Breast epithelium (tissue), 4 donors: Measurements from ENCODE around the gene REXO1. TPM values are rescaled to one million over a fixed set of nuclear protein-coding genes. Genes with fewer than 3 reads are reported as not detected.
A peak's percentile ranks its signal among the peaks of the same experiment; 100 is the strongest.

Experiments used
- DNase-seq, 2 donors: peaks; one replicate each; pipeline ENCODE4 v3.0.0-alpha.2; 2019; ENCODE audit warnings: low spot score in 2 of 2
- H3K27ac ChIP-seq, 2 donors: fragments of 200-600 bp; sonication (generic) in 1 of 2; one replicate each; pipeline ENCODE4 v1.5.1; 2016 to 2019; ENCODE audit warnings: mild to moderate bottlenecking in 1 of 2
- H3K27me3 ChIP-seq, 2 donors: fragments of 200-600 bp; sonication (generic) in 1 of 2; one replicate each; pipeline versions ENCODE4 v1.5.1 to v1.6.0; 2017 to 2019; ENCODE audit warnings: control low read depth in 1 of 2, mild to moderate bottlenecking in 1 of 2
- H3K36me3 ChIP-seq: fragments of 200-600 bp; one replicate; pipeline ENCODE4 v1.5.1; 2019
- H3K4me1 ChIP-seq, 2 donors: fragments of 200-600 bp; sonication (generic); one replicate each; pipeline ENCODE4 v1.5.1; 2016 to 2019; ENCODE audit warnings: control low read depth in 1 of 2
- H3K4me3 ChIP-seq, 3 donors: fragments of 200-600 bp; sonication (generic); 1 replicate in 2 of 3; 2 replicates in 1 of 3; pipeline ENCODE4 v1.5.1; 2016 to 2019; ENCODE audit warnings: mild to moderate bottlenecking in 3 of 3, moderate library complexity in 2 of 3
- H3K9me3 ChIP-seq, 2 donors: fragments of 200-600 bp; sonication (generic) in 1 of 2; one replicate each; pipeline ENCODE4 v1.5.1; 2016 to 2019; ENCODE audit warnings: control low read depth in 1 of 2
- CTCF ChIP-seq, 3 donors: fragments of 450-650 bp; IDR thresholded peaks; one replicate each; pipeline ENCODE4 v1.5.1; 2016 to 2017; ENCODE audit warnings: antibody characterized with exemption in 3 of 3, mild to moderate bottlenecking in 3 of 3, moderate library complexity in 3 of 3
- POLR2A ChIP-seq: fragments of 450-650 bp; IDR thresholded peaks from one replicate; pipeline ENCODE4 v1.6.1; 2016; ENCODE audit warnings: antibody characterized with exemption, mild to moderate bottlenecking, moderate library complexity
- POLR2AphosphoS5 ChIP-seq, 3 donors: sonication (generic); formaldehyde crosslinking; IDR thresholded peaks; one replicate each; pipeline ENCODE4 v1.6.1; 2017; ENCODE audit warnings: antibody characterized with exemption in 3 of 3
- intact Hi-C: fragments of 100-400 bp; cut with DNase I; formaldehyde crosslinking; loops from one replicate; pipeline ENCODE4 v1.15.1; 2023; ENCODE audit warnings: low total_unique reads
- total RNA-seq, 3 donors: library from RNA; depleted of rRNA; stranded (reverse); fragments of >200 nt; gene quantifications; one replicate each; pipeline ENCODE4 v1.1.0, GENCODE V29; 2016

Gene REXO1
- total RNA-seq, 3 donors from 2014 or later: 10.4 to 25.2 (median 19.7) TPM

- H3K27me3 ChIP-seq: peaks cover 13 to 96% of the 10 kb centered on the region in 2 donors
- intact Hi-C loops: no loop called here
- H3K4me1 ChIP-seq: no peaks in the 10 kb centered on the region
- no peak overlapping the region for H3K4me3 ChIP-seq
- TF ChIP-seq POLR2AphosphoS5 (IDR thresholded peaks at IDR 0.05) (no peak), CTCF (IDR thresholded peaks at IDR 0.05) (peak; percentile 48 to 89 (median 87))
- no peak for DNase-seq
- H3K27ac ChIP-seq: no peak overlapping the region
- H3K9me3 ChIP-seq: peaks cover 15 to 23% of the 10 kb centered on the region in 2 donors
- no peaks in the 10 kb centered on the region for H3K36me3 ChIP-seq
Observed at GRCh38 chr19:1767464-1767933, 80.8 kb downstream of the REXO1 start.

- Histone ChIP-seq H3K9me3 (peaks cover 15 to 20% of the 10 kb centered on the region in 2 donors), H3K27ac (no peak overlapping the region), H3K4me3 (no peak overlapping the region), H3K36me3 (no peaks in the 10 kb centered on the region), H3K27me3 (peaks cover 18 to 99% of the 10 kb centered on the region in 2 donors), H3K4me1 (no peaks in the 10 kb centered on the region)
- intact Hi-C loops: no loop called here
- no peak for TF ChIP-seq POLR2AphosphoS5 (IDR thresholded peaks at IDR 0.05)
- no peak for TF ChIP-seq POLR2A
- no peak for TF ChIP-seq CTCF (IDR thresholded peaks at IDR 0.05)
- DNase-seq: no peak
Observed at GRCh38 chr19:1766800-1767352, 81.4 kb downstream of the REXO1 start.

- Histone ChIP-seq H3K9me3 (peaks cover 11 to 12% of the 10 kb centered on the region in 2 donors), H3K27me3 (peaks cover 16 to 100% of the 10 kb centered on the region in 2 donors), H3K4me1 (no peaks in the 10 kb centered on the region), H3K36me3 (no peaks in the 10 kb centered on the region), H3K27ac (no peak overlapping the region), H3K4me3 (no peak overlapping the region)
- intact Hi-C loops: no loop called here
- DNase-seq: no peak
- TF ChIP-seq POLR2AphosphoS5 (IDR thresholded peaks at IDR 0.05) (no peak), CTCF (IDR thresholded peaks at IDR 0.05) (no peak), POLR2A (no peak)
Observed at GRCh38 chr19:1765904-1766799, 82.1 kb downstream of the REXO1 start.

Other genes starting within 250 kb of the REXO1 start
- 100 to 1,000 TPM in 1 of 3 donors, 10 to 100 TPM in 2; 59.6 to 117 (median 63.4) TPM for gene UQCR11, start 243.0 kb downstream of the REXO1 start, total RNA-seq
- 10 to 100 TPM; 38.6 to 45.3 (median 42.3) TPM for gene TCF3, start 195.9 kb downstream of the REXO1 start, total RNA-seq
- gene ONECUT3, start 95.0 kb downstream of the REXO1 start, total RNA-seq: not detected
- 1 to 10 TPM in 2 of 3 donors, under 1 TPM in 1; 0.66 to 1.4 (median 1.0) TPM for gene ATP8B3, start 36.2 kb downstream of the REXO1 start, total RNA-seq
- gene KLF16, start 15.1 kb upstream of the REXO1 start, total RNA-seq: 1 to 10 TPM; 2.9 to 4.6 (median 4.1) TPM
- 10 to 100 TPM; 62.4 to 81.3 (median 76.0) TPM for gene ABHD17A, start 37.0 kb upstream of the REXO1 start, total RNA-seq
- gene ADAT3, start 56.9 kb upstream of the REXO1 start, total RNA-seq: 1 to 10 TPM; 1.1 to 5.4 (median 4.9) TPM
- 10 to 100 TPM; 41.4 to 66.6 (median 44.6) TPM for gene SCAMP4, start 56.9 kb upstream of the REXO1 start, total RNA-seq
- 10 to 100 TPM; 31.5 to 76.7 (median 68.2) TPM for gene CSNK1G2, start 92.7 kb upstream of the REXO1 start, total RNA-seq
- gene BTBD2, start 167.2 kb upstream of the REXO1 start, total RNA-seq: 10 to 100 TPM; 52.0 to 67.2 (median 54.4) TPM
- gene MKNK2, start 202.8 kb upstream of the REXO1 start, total RNA-seq: 100 to 1,000 TPM in 1 of 3 donors, 10 to 100 TPM in 2; 94.7 to 170 (median 97.0) TPM
- 10 to 100 TPM; 18.3 to 45.8 (median 29.2) TPM for gene MOB3A, start 247.8 kb upstream of the REXO1 start, total RNA-seq
- 10 to 100 TPM in 1 of 3 donors, 1 to 10 TPM in 2; 3.6 to 12.8 (median 3.7) TPM for gene IZUMO4, start 248.4 kb upstream of the REXO1 start, total RNA-seq